Measurements from ENCODE around the gene GALNT1.

DNA sequence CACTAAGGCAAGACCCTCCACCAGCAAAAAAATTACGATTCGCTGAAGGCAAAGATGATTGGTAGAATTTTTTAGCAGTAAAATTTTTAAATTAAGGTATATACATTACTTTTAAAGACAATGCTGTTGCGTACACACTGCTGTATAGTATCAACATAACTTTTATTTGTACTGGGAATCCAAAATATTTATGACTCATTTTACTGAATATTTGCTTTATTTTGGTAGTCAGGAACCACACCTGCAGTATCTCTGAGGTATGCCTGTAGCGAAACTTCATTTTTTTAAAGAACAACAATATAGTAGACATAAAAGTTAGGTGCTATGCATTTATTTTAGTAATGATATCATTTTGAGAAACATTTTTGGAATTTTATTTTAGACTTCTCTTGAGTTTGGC lies 57.8 kb downstream of the GALNT1 start:
- TF ChIP-seq CHD1 (IDR thresholded peaks at IDR 0.05; ENCODE audit: low read depth, low read length) (no peak), RFX5 (IDR thresholded peaks at IDR 0.05; ENCODE audit: low read depth, low read length) (no peak), POLR2A (IDR thresholded peaks at IDR 0.05; ENCODE audit: low read depth, low read length) (no peak), RCOR1 (IDR thresholded peaks at IDR 0.05; ENCODE audit: insufficient replicate concordance, low read length) (no peak), MAZ (IDR thresholded peaks at IDR 0.05; ENCODE audit: borderline replicate concordance, low read depth, low read length) (no peak), FOS (IDR thresholded peaks at IDR 0.05; ENCODE audit: low read depth, low read length) (no peak)
- TF ChIP-seq, protein P1, sequence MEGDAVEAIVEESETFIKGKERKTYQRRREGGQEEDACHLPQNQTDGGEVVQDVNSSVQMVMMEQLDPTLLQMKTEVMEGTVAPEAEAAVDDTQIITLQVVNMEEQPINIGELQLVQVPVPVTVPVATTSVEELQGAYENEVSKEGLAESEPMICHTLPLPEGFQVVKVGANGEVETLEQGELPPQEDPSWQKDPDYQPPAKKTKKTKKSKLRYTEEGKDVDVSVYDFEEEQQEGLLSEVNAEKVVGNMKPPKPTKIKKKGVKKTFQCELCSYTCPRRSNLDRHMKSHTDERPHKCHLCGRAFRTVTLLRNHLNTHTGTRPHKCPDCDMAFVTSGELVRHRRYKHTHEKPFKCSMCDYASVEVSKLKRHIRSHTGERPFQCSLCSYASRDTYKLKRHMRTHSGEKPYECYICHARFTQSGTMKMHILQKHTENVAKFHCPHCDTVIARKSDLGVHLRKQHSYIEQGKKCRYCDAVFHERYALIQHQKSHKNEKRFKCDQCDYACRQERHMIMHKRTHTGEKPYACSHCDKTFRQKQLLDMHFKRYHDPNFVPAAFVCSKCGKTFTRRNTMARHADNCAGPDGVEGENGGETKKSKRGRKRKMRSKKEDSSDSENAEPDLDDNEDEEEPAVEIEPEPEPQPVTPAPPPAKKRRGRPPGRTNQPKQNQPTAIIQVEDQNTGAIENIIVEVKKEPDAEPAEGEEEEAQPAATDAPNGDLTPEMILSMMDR (conservative IDR thresholded peaks at IDR 0.05; ENCODE audit: low read depth, low read length), result no peak
